ENCODE data around the gene NCAM2.

NCAM2 gene

DNA sequence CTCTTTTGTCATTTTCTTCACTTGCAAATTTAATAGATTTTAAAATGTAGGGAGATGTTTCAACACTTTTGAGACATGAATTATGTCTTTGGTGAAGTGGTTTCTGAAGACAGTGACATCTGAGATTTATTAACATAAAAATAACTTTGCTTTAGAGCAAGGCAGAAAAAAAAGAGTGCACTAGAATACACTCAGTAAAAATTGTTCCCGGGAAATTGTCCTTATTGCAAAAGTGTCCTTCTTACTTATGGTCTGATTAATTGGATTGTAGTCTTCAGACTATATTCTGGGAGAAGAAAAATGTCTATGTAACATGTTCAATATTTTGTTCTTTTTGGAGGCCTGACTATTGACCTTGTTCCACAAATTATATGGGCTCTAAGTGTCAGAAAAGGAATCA, 468.5 kb downstream of the NCAM2 start:
- no peak for DNase-seq

- no peak for DNase-seq
Measured at GRCh38 chr21:21468003-21468402, 469.8 kb downstream of the NCAM2 start.

GRCh38 chr21:21481239-21481638, 483.0 kb downstream of the NCAM2 start:
- no peak for DNase-seq

DNA sequence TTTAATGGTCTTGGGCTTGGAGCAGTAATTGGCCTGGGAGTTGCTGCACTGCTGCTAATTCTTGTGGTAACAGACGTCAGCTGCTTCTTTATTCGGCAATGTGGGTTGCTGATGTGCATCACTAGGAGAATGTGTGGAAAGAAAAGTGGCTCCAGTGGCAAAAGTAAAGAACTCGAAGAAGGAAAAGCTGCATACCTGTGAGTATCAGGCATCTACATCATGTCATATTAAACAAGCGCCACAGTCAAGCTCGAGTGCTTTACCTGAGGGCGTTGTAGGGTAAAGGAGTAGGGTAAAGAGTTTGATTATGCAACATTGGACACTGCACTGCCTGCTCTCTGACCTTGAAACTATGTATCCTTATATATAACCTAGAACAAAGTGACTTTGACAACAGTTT, 510.6 kb downstream of the NCAM2 start:
- no peak for DNase-seq

DNA sequence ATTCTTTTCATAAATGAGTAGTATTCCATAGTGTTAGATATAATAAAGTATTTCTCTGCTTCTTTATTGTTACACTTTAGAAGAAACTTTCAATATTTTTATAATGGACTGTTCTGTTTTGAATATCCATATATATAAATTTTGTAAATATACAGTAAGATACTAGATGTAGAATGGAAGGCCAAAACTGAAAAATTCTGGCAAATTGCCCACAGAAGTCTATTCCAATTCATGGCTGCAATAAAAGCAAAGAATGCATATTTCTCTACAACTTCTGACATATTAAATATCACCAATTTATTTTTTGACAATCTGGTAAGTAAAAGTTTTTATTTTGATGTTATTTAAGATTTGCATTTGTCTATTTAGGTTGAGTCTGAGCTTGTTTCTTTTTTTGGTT, 532.5 kb downstream of the NCAM2 start:
- DNase-seq: no peak

- DNase-seq: no peak
Measured at GRCh38 chr21:21547368-21547953, 549.3 kb downstream of the NCAM2 start.

- DNase-seq: no peak
Measured at GRCh38 chr21:21559285-21560045, 561.3 kb downstream of the NCAM2 start.

Data from Kasumi-1 (cell line).